ENCODE data around the gene RPA3.

GRCh38 chr7:7628476-7628875, 89.9 kb downstream of the RPA3 start:
- TF ChIP-seq POLR2A (IDR thresholded peaks at IDR 0.05; ENCODE audit: low read depth, low read length) (no peak), CTCF (IDR thresholded peaks at IDR 0.05; ENCODE audit: extremely low read depth in 1 of 2, insufficient read depth in 1 of 2, low read depth in 1 of 2, low read length in 2 of 2) (no peak)
